Heart left ventricle (tissue), 16 donors: ENCODE measurements around the gene PTPRN2. TPM values are rescaled to one million over a fixed set of nuclear protein-coding genes. Genes with fewer than 3 reads are reported as not detected.

Source experiments
- ATAC-seq, 4 donors: fragments of 200-7000 bp; cut with Tn5 transposase; one replicate each; pipeline ENCODE4 v1.9.1; 2020 to 2022; ENCODE audit warnings: moderate library complexity in 4 of 4, mild to moderate bottlenecking in 3 of 4, moderate number of reproducible peaks in 1 of 4
- DNase-seq, 5 donors: peaks; one replicate each; pipeline ENCODE4 v3.0.0-alpha.2; 2020
- H3K27ac ChIP-seq, 12 donors: fragments of 200-600 bp; sonication (generic) in 4 of 12; one replicate each; pipeline versions ENCODE4 v1.5.0 to v1.8.0; 2016 to 2022; ENCODE audit warnings: mild to moderate bottlenecking in 2 of 12
- H3K27me3 ChIP-seq, 9 donors: fragments of 200-600 bp; sonication (generic) in 2 of 9; one replicate each; pipeline versions ENCODE4 v1.5.1 to v1.8.0; 2016 to 2022; ENCODE audit warnings: mild to moderate bottlenecking in 3 of 9
- H3K36me3 ChIP-seq, 9 donors: fragments of 200-600 bp; sonication (generic) in 2 of 9; one replicate each; pipeline versions ENCODE4 v1.5.0 to v1.8.0; 2018 to 2022; ENCODE audit warnings: mild to moderate bottlenecking in 2 of 9
- H3K4me1 ChIP-seq, 12 donors: fragments of 200-600 bp; sonication (generic) in 4 of 12; one replicate each; pipeline versions ENCODE4 v1.5.0 to v1.8.0; 2016 to 2022; ENCODE audit warnings: mild to moderate bottlenecking in 3 of 12
- H3K4me3 ChIP-seq, 12 donors: fragments of 200-600 bp; sonication (generic) in 4 of 12; one replicate each; pipeline versions ENCODE4 v1.5.0 to v1.8.0; 2017 to 2022; ENCODE audit warnings: mild to moderate bottlenecking in 9 of 12, moderate library complexity in 4 of 12
- H3K9me3 ChIP-seq, 12 donors: fragments of 200-600 bp; sonication (generic) in 4 of 12; one replicate each; pipeline versions ENCODE4 v1.5.0 to v1.8.0; 2016 to 2022; ENCODE audit warnings: mild to moderate bottlenecking in 1 of 12
- POLR2A ChIP-seq, 2 donors: fragments of 450-650 bp; IDR thresholded peaks; one replicate each; pipeline ENCODE4 v1.6.1; 2017; ENCODE audit warnings: antibody characterized with exemption in 2 of 2, mild to moderate bottlenecking in 2 of 2, moderate library complexity in 2 of 2
- WGBS, 4 donors: extraction: QIAGEN DNeasy Blood & Tissue Kit in 2 of 4; methylation state at CpG; one replicate each; pipeline versions ENCODE4 v1.1.5 to v1.1.7; 2013 to 2018; 5-methylcytosine and 5-hydroxymethylcytosine counted together
- intact Hi-C, 10 donors: fragments of 100-400 bp; cut with DNase I; formaldehyde crosslinking; loops; one replicate each; pipeline versions ENCODE4 v1.11.1 to v1.14.2; 2022
- polyA plus RNA-seq, 2 donors: library from polyadenylated mRNA; stranded (reverse); fragments of 200-250 nt; gene quantifications; one replicate each; pipeline ENCODE4 v1.2.3, GENCODE V29; 2013
- total RNA-seq, 9 donors: library from RNA; depleted of rRNA in 2 of 9; stranded (reverse); fragments of >200 nt in 2 of 9; fragmentation: NEBNext Ultra II Directional in 3 of 9; extraction: Animal tissue kit (Norgen Biotek cat#: 25700) in 3 of 9; gene quantifications; one replicate each; pipeline versions ENCODE4 v1.1.0 to v1.2.4, GENCODE V29; 2016 to 2023
- TF ChIP-seq, protein P1 (sequence below), 12 donors: fragments of 200-600 bp; sonication (generic) in 4 of 12; IDR thresholded peaks; one replicate each; pipeline versions ENCODE4 v1.5.0 to v1.8.0; 2018 to 2022; ENCODE audit warnings: antibody characterized with exemption in 12 of 12, mild to moderate bottlenecking in 5 of 12
- donor health status: ischemic (EF 13 %, LVEDD 7.1; RV severe dilation, severe dysfunction).
- donor health status: healthy with polysubstance abuse.
- donor health status: DM: no; HTN: yes; CAD: no.
- donor health status: DM: no; HTN: no; CAD: no.
- donor health status: ischemic (EF 25% LVEDD 6.9; RV normal size, moderate dysfunction).
- donor health status: ischemic (EF 25% LVEDD 5.7; RV mildly dilated, moderate dysfunction).
- donor health status: healthy.
- donor health status: DM: yes; HTN: yes; CAD: no.
- donor health status: ischemic (EF 35%, LVEDD 5.7; RV mildly dilated, moderate dysfunction).
- donor health status: nonischemic (EF 11% LVEDD 7.7; RV severe dilation, severe dysfunction).
- donor health status: DM: yes; HTN: yes; CAD: no.
- donor health status: PGD.
- donor health status: ischemic (EF 29% LVEDD 5.4; RV normal size, mild dysfunction).
- donor health status: nonischemic (EF 23%, LVEDD 6.1; RV moderate dilation, normal function).

PTPRN2 gene
- total and polyA plus RNA-seq, 11 donors, result 0.61 to 2.3 (median 1.3) TPM

DNA sequence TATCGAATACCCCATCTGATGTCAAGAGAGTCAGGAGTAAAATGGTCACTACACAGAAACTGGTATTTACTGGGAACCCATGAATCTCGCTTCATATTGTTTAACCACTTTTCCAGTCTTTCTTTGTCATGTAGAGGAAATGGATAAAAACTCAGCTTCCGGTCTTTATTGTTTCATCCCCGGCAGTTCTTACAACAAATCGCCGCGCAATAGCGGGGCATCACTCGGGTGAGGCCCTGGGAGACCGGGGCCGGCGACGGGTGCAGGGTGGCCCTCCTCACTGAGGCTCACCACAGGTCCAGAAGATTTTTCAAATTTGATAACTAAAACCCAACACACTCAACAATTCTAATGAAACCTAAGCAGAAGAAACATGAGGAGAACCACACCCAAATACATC lies 35.6 kb upstream of the PTPRN2 start:
- H3K27me3 ChIP-seq, result no peaks in the 10 kb centered on the region
- 72 to 87% (median 81%) methylated on average over 13 of the region's 13 CpGs for WGBS, 4 donors
- no peak for DNase-seq
- no peaks in the 10 kb centered on the region for H3K4me1 ChIP-seq
- TF ChIP-seq POLR2A (IDR thresholded peaks at IDR 0.05), result no peak
- TF ChIP-seq, protein P1, sequence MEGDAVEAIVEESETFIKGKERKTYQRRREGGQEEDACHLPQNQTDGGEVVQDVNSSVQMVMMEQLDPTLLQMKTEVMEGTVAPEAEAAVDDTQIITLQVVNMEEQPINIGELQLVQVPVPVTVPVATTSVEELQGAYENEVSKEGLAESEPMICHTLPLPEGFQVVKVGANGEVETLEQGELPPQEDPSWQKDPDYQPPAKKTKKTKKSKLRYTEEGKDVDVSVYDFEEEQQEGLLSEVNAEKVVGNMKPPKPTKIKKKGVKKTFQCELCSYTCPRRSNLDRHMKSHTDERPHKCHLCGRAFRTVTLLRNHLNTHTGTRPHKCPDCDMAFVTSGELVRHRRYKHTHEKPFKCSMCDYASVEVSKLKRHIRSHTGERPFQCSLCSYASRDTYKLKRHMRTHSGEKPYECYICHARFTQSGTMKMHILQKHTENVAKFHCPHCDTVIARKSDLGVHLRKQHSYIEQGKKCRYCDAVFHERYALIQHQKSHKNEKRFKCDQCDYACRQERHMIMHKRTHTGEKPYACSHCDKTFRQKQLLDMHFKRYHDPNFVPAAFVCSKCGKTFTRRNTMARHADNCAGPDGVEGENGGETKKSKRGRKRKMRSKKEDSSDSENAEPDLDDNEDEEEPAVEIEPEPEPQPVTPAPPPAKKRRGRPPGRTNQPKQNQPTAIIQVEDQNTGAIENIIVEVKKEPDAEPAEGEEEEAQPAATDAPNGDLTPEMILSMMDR (IDR thresholded peaks at IDR 0.05), result no peak
- no peaks in the 10 kb centered on the region for H3K9me3 ChIP-seq
- H3K36me3 ChIP-seq, result peaks cover 0 to 7% (median 0%) of the 10 kb centered on the region in 9 donors
- intact Hi-C loops, result no loop called here
- no peak for ATAC-seq
- no peak overlapping the region for H3K4me3 ChIP-seq
- no peak overlapping the region for H3K27ac ChIP-seq

DNA sequence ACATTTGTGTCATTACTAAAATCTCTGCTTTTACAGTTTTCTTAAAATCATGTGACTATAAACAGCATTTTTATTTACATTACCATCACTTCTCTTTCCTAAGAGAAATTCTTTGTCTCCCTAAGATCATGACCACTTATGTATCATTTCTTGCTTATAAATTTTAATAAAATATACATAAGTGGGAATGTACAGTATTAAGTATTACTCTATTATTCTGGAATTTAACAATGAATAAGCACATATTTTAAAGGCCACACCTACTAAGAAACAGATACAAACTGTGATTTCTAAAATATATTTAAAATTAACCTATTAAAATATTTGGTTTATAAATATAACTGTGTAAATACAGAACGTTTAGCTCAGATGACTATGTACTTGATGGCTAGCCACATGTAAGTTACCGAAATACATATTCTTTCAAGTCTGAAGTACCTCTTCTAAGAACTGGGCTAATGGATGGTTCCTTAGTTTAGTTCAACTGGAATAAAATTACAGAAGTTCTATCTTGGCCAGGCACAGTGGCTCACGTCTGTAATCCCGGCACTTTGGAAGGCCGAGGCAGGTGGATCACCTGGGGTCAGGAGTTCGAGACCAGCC lies 33.3 kb upstream of the PTPRN2 start:
- DNase-seq (no peak), ATAC-seq (no peak)
- Histone ChIP-seq H3K27me3 (no peaks in the 10 kb centered on the region), H3K27ac (no peak overlapping the region), H3K9me3 (no peaks in the 10 kb centered on the region), H3K4me3 (no peak overlapping the region), H3K36me3 (no peaks in the 10 kb centered on the region), H3K4me1 (no peaks in the 10 kb centered on the region)
- intact Hi-C loops, result no loop called here
- TF ChIP-seq, protein P1 (IDR thresholded peaks at IDR 0.05), result no peak
- TF ChIP-seq POLR2A (IDR thresholded peaks at IDR 0.05), result no peak
- 93 to 96% (median 95%) methylated on average over 6 of the region's 6 CpGs for WGBS, 4 donors

DNA sequence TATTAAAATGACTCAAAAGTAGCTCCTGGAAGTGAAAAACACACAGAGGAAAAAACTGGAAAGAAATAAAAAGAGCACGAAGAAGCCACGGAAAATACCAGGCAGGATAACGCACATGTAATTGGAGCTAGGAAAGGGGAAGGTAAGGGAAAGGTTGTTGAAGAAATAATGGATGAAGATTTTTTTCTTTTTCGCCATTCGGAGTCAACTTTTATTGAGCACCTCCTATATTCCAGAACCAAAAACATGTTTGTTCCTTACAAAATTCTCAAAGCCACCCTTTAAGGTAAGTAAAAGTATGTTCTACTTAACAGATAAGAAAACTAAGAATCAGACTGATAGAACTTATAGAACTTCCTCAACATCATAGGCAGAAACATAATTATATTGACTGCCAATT lies 32.8 kb upstream of the PTPRN2 start:
- no peak for DNase-seq
- no peak overlapping the region for H3K4me3 ChIP-seq
- H3K4me1 ChIP-seq, result no peaks in the 10 kb centered on the region
- no peaks in the 10 kb centered on the region for H3K36me3 ChIP-seq
- H3K27ac ChIP-seq, result no peak overlapping the region
- no peaks in the 10 kb centered on the region for H3K9me3 ChIP-seq
- TF ChIP-seq POLR2A (IDR thresholded peaks at IDR 0.05), result no peak
- TF ChIP-seq, protein P1 (IDR thresholded peaks at IDR 0.05), result no peak
- intact Hi-C loops, result no loop called here
- ATAC-seq, result no peak
- no peaks in the 10 kb centered on the region for H3K27me3 ChIP-seq
- 96 to 99% (median 98%) methylated on average over 5 of the region's 5 CpGs for WGBS, 4 donors

DNA sequence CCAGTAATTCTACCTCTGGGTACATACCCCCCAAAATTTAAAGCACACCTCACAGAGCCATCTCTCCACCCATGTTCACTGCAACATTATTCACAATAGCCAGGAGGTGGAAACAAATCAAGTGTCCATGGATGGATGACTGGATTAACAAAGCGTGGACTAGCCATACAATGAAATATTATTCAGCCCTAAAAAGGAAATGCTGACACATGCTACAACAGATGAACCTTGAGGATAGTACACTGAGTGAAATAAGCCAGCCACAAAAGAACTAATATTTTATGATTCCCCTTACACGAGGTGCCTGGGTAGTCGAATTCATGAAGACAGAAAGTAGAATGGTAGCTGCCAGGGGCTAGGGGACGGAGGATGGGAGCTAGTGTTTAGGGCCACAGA lies 31.1 kb upstream of the PTPRN2 start:
- intact Hi-C loops, result no loop called here
- no peak for TF ChIP-seq POLR2A (IDR thresholded peaks at IDR 0.05)
- TF ChIP-seq, protein P1 (IDR thresholded peaks at IDR 0.05), result no peak
- no peak for ATAC-seq
- no peak overlapping the region for H3K27ac ChIP-seq
- DNase-seq, result no peak
- no peaks in the 10 kb centered on the region for H3K9me3 ChIP-seq
- no peak overlapping the region for H3K4me3 ChIP-seq
- H3K4me1 ChIP-seq, result no peaks in the 10 kb centered on the region
- no peaks in the 10 kb centered on the region for H3K36me3 ChIP-seq
- H3K27me3 ChIP-seq, result no peaks in the 10 kb centered on the region
- 97 to 98% (median 97%) methylated on average over 4 of the region's 4 CpGs for WGBS, 4 donors
